ENCODE results near the gene ANKRD11.

Gene ANKRD11

DNA sequence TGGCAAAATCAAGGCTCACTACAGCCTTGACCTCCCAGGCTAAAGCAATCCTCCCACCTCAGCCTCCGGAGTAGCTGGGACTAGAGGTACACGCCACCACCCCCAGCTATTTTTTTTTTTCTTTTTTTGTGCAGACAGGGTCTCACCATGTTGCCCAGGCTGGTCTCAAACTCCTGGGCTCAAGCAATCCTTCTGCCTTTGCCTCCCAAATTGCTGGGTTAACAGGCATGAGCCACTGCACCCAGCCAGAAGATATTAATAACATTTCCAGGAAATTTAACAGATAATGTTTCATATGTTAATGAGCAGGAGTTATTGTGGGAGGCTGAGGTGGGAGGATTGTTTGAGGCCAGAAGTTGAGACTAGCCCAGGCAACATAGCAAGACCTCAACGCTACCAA lies 9.4 kb upstream of the ANKRD11 start:
- no peak for DNase-seq (ENCODE audit: low read depth)
- TF ChIP-seq CTCF (IDR thresholded peaks at IDR 0.05; ENCODE audit: insufficient read depth, low read depth, low read length, missing control alignments): no peak
- H3K4me3 ChIP-seq (ENCODE audit: low read depth, low read length): no peak overlapping the region

DNA sequence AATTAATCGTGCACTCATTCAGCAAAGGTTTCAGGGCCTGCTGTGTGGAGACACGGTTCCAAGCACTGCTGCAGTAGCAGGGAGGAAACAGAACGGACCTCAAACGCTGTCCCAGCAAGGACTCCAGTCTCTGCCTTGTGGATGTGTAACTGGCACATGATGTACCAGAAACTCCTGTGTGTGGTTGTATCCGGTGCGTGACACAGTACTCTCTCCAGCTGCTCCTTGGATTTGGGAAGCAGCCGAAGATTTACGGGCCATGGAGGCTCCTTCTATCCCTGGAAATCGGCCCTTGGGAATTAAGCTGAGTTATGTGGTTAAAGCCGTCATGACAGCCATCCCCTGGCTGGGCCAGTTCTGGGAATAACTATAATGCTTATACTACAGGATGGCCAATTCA lies 8.5 kb upstream of the ANKRD11 start:
- no peak overlapping the region for H3K4me3 ChIP-seq (ENCODE audit: low read depth, low read length)
- TF ChIP-seq CTCF (IDR thresholded peaks at IDR 0.05; ENCODE audit: insufficient read depth, low read depth, low read length, missing control alignments): no peak
- no peak for DNase-seq (ENCODE audit: low read depth)

DNA sequence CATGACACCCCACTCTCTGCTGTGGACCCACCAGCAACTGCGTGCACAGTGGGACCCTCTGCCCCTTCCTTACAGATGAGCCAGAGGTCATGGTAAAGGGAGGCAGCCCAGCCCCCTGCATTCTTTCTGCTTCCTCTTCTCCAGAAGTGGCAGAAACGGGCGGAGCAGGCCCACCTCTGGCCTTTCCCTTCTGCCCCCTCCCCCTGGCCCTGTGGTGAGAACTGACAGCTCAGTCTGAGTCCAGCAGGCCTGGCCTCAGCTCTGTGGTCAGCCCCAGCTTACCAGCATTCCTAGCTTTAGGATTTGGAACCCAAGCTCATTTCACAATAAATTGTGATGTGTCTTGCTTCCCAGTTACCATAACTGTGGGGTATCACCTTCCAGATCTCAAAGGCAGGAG lies 4.8 kb upstream of the ANKRD11 start:
- no peak for TF ChIP-seq CTCF (IDR thresholded peaks at IDR 0.05; ENCODE audit: insufficient read depth, low read depth, low read length, missing control alignments)
- H3K4me3 ChIP-seq (ENCODE audit: low read depth, low read length): no peak overlapping the region
- no peak for DNase-seq (ENCODE audit: low read depth)

- DNase-seq (ENCODE audit: low read depth): no peak
- H3K4me3 ChIP-seq (ENCODE audit: low read depth, low read length): no peak overlapping the region
- no peak for TF ChIP-seq CTCF (IDR thresholded peaks at IDR 0.05; ENCODE audit: insufficient read depth, low read depth, low read length, missing control alignments)
These were observed 3.4 kb upstream of the ANKRD11 start for GRCh38 chr16:89493776-89494175.

- DNase-seq (ENCODE audit: low read depth): no peak
- no peak for TF ChIP-seq CTCF (IDR thresholded peaks at IDR 0.05; ENCODE audit: insufficient read depth, low read depth, low read length, missing control alignments)
- H3K4me3 ChIP-seq (ENCODE audit: low read depth, low read length): peak overlapping the region; percentile 77
These were observed 1.8 kb upstream of the ANKRD11 start for GRCh38 chr16:89491974-89492687.

- TF ChIP-seq CTCF (IDR thresholded peaks at IDR 0.05; ENCODE audit: insufficient read depth, low read depth, low read length, missing control alignments): no peak
- peak overlapping the region; percentile 77 for H3K4me3 ChIP-seq (ENCODE audit: low read depth, low read length)
- peak; percentile 51 for DNase-seq (ENCODE audit: low read depth)
These were observed 993 bp upstream of the ANKRD11 start for GRCh38 chr16:89491238-89491869.
